ENCODE data around the gene NDST4. TPM values are rescaled to one million over a fixed set of nuclear protein-coding genes. Genes with fewer than 3 reads are reported as not detected.

The NDST4 gene
- total and polyA plus RNA-seq, 2 of the 4 experiments (the other 2 are of a cell fraction), result not detected

GRCh38 chr4:114980932-114981708 is 132.3 kb downstream of the NDST4 start:
- CTCF ChIA-PET, result no interaction called here
- DNase-seq (no peak), ATAC-seq (ENCODE audit: low read depth) (no peak)
- Histone ChIP-seq H2BK20ac (ENCODE audit: low read depth, low read length) (no peak overlapping the region), H2BK5ac (ENCODE audit: low read depth, low read length, poor library complexity, severe bottlenecking) (no peak overlapping the region), H3K4me3 (ENCODE audit: insufficient read depth, low read depth, low read length) (no peak overlapping the region), H4K91ac (ENCODE audit: insufficient read depth, low read depth, low read length) (no peak overlapping the region), H3K27me3 (ENCODE audit: control insufficient read depth, insufficient read depth, low read length) (no peaks in the 10 kb centered on the region), H3K27ac (ENCODE audit: insufficient read depth, low read length) (no peak overlapping the region), H3K9ac (ENCODE audit: low read depth, low read length) (no peak overlapping the region), H4K20me1 (ENCODE audit: insufficient read depth, low read length) (no peaks in the 10 kb centered on the region), H3K4me1 (ENCODE audit: control insufficient read depth, insufficient read depth, low read length) (no peaks in the 10 kb centered on the region), H3K56ac (ENCODE audit: extremely low read depth, insufficient read depth, low read length) (no peak overlapping the region), H3K4me2 (ENCODE audit: low read depth, low read length) (no peak overlapping the region), H2AK5ac (ENCODE audit: low read depth, low read length) (no peak overlapping the region), H3K23ac (ENCODE audit: low read depth, low read length) (no peak overlapping the region), H3K9me1 (ENCODE audit: insufficient read depth, low read length) (no peaks in the 10 kb centered on the region), H2AFZ (replicated peaks; ENCODE audit: low read length, poor library complexity) (no peak overlapping the region), H3K14ac (replicated peaks; ENCODE audit: low read depth, low read length) (no peak overlapping the region), H2AK9ac (replicated peaks; ENCODE audit: low read depth, low read length, poor library complexity) (no peak overlapping the region), H2BK15ac (ENCODE audit: low read depth, low read length) (no peak overlapping the region), H3K9me3 (ENCODE audit: control insufficient read depth, insufficient read depth, low read length) (peaks cover 6% of the 10 kb centered on the region; the same call in 1 of the 2 replicates), H3K79me1 (ENCODE audit: low read depth in 1 of 2, low read length in 2 of 2) (no peaks in the 10 kb centered on the region), H3K36me3 (ENCODE audit: control insufficient read depth, insufficient read depth, low read length) (no peaks in the 10 kb centered on the region), H2BK120ac (ENCODE audit: low read depth, low read length) (no peak overlapping the region), H4K8ac (ENCODE audit: low read depth in 2 of 2, low read length in 2 of 2) (no peak overlapping the region), H3K4ac (ENCODE audit: low read depth, low read length) (no peak overlapping the region), H3K18ac (ENCODE audit: low read depth, low read length) (no peak overlapping the region), H4K5ac (ENCODE audit: low read depth, low read length) (no peak overlapping the region)
- POLR2A ChIA-PET (ENCODE audit: unreplicated experiment), result no interaction called here
- WGBS, 2 experiments (ENCODE audit: extremely low coverage in 2 of 2, insufficient read length in 1 of 2), result no CpG with 5 or more reads among the region's 5 CpGs
- in situ Hi-C loops (cut with MboI; ENCODE audit: low sequenced_read_pairs) (no loop called here), dilution Hi-C loops (cut with HindIII; ENCODE audit: low sequenced_read_pairs, unreplicated experiment) (no loop called here), intact Hi-C loops (cut with micrococcal nuclease) (no loop called here)
- TF ChIP-seq BHLHE40 (IDR thresholded peaks at IDR 0.05; ENCODE audit: low read depth, low read length) (no peak), MAZ (IDR thresholded peaks at IDR 0.05; ENCODE audit: borderline replicate concordance, low read depth, low read length) (no peak), CHD1 (IDR thresholded peaks at IDR 0.05; ENCODE audit: low read depth, low read length) (no peak), CTCF (conservative IDR thresholded peaks at IDR 0.05; ENCODE audit: low read depth, low read length) (no peak), USF2 (IDR thresholded peaks at IDR 0.05; ENCODE audit: low read depth, low read length) (no peak)
- BruUV-seq (replicated peaks), result no TSS peak
